Measurements from ENCODE around the gene CR1. TPM values are rescaled to one million over a fixed set of nuclear protein-coding genes. Genes with fewer than 3 reads are reported as not detected.
"Not testable (repeated sequence)": the region's sequence is repeated elsewhere in the genome, so short reads cannot be mapped to it uniquely, and the experiment has no call there.

Gene CR1
- total RNA-seq, 4 donors from 2014 or later = 6.7 to 27.6 (median 8.8) TPM

DNA sequence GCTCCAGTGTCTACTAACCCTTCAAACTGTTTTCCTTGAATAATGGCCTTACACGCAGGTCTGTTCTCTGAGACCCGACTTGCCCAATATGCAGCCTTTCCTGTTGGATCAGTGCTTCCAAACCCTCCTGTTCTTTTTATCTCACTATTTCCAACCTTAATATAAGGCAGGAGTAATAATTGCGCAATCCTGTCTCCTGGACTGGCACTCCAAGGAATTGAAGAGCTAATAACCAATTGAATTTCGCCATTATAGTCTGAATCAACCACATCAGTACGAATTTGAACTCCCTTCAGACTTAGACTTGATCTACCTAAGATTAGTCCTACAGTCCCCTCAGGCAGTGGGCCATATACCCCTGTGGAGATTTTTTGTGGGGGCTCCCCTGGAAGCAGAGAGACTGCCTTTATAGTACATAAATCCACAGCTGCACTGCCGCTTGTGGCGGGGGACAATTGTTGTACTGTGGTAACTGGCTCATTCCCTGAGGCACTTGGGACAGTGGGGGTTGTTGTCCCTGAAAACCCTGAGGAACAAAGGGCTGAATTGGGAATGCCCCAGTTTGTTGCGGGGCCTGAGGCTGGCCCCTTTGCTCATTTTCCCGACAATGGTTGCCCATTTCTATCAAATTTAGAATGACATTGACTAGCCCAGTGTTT, 142.7 kb downstream of the CR1 start:
- not testable (repeated sequence) for H3K27me3 ChIP-seq; H3K9me3 ChIP-seq; H3K4me3 ChIP-seq; DNase-seq (ENCODE audit: low spot score in 2 of 2); H3K4me1 ChIP-seq; H3K27ac ChIP-seq; H3K36me3 ChIP-seq
- 72% methylated on average over 9 of the region's 9 CpGs for WGBS, 2 donors

DNA sequence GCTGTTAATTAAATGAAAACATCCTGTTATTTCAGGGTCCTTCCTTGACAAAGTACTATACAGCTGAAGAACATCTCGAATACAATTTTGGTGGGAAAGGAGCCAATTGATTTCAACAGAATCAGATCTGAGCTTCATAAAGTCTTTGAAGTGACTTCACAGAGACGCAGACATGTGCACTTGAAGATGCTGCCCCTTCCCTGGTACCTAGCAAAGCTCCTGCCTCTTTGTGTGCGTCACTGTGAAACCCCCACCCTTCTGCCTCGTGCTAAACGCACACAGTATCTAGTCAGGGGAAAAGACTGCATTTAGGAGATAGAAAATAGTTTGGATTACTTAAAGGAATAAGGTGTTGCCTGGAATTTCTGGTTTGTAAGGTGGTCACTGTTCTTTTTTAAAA, 143.4 kb downstream of the CR1 start:
- not testable (repeated sequence) for H3K27ac ChIP-seq; H3K36me3 ChIP-seq; H3K4me3 ChIP-seq; H3K4me1 ChIP-seq; DNase-seq (ENCODE audit: low spot score in 2 of 2); H3K27me3 ChIP-seq; H3K9me3 ChIP-seq
- WGBS, 2 donors = 50 to 51% methylated on average over 5 of the region's 5 CpGs

DNA sequence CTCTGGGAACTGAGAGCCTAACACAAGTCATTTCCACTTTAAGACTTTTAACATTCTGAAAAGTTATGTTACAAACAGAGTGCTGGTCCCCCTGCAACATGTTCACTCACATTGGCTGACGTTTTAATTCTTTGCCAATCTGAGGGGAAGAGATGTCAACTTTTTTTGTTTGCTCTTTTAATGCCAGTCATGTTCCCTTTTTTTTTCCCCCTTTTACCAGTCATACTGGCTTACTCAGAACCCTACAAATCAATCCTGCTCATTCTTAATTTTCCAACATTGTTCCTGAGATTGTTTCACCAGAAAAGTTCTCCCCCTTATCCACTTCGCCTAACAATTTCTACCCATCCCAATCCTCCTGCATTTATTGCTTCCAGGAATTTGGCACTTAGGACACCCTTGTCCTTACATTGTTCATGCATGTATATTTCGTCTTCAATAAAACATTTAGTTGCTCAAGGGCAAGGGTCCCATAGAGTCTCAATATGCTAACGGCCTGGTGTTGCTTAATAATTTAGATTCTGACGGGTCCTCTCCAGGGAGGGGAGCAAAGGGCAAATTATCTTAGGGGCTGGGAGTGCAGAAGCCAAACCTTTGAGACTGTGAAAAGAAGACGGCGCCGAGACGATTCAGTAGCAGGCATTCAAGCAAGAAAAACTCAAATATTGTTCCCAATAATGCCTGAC, 148.4 kb downstream of the CR1 start:
- TF ChIP-seq POLR2A (IDR thresholded peaks at IDR 0.05) (no peak), EP300 (IDR thresholded peaks at IDR 0.05) (no peak), CTCF (IDR thresholded peaks at IDR 0.05) (no peak)
- H3K4me1 ChIP-seq = peaks cover 0 to 17% (median 5%) of the 10 kb centered on the region in 4 donors
- WGBS, 2 donors = 24 to 25% methylated on average over 9 of the region's 9 CpGs
- no peak overlapping the region for H3K27ac ChIP-seq
- no peak for DNase-seq (ENCODE audit: low spot score in 2 of 2)
- H3K9me3 ChIP-seq = no peaks in the 10 kb centered on the region
- H3K4me3 ChIP-seq = peak overlapping the region; percentile 35 to 59 (median 56)
- H3K36me3 ChIP-seq = no peaks in the 10 kb centered on the region
- peaks cover 0 to 12% of the 10 kb centered on the region in 2 donors for H3K27me3 ChIP-seq

DNA sequence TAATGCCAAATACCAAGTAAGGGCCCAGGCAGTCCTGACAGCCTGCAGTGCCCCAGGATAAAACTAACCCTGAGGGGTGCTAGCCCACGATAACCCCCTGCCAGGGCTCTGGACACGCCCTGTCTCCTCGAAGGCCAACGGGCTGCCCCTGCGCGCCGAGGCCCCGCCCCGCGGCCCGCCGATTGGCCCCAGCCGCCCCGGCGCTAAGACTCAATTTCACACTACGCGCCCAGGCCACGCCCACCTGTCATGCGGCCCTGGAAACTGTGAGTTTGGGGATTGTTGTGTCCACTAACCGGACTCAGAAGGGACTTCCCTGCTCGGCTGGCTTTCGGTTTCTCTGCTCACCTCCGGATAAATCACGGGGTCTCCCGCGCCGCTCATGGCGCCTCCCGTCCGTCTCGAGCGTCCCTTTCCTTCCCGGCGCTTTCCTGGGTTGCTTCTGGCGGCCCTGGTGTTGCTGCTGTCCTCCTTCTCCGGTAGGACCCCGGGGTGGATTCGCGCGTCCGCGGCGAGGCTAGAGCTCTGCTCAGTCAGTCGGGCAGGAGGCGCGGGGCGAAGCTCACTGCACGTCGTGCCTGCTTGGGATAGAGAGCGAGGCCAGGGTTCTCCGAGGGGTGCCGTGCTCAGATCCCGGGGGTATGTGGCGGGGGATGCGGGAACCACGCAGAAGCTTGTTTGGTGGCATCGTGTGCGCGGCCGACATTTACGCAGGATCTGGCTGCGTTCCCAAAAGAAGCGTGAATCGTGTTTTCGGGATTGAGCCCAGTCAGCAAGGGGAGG, 149.1 kb downstream of the CR1 start, which contains the start of gene CR1L:
Gene CR1L, plus strand, starts transcription at position 282 of the 783 bp plus-strand sequence. Its CDS starts 101 bp downstream, at position 383.
- no peaks in the 10 kb centered on the region for H3K36me3 ChIP-seq
- H3K4me1 ChIP-seq = peaks cover 0 to 17% (median 5%) of the 10 kb centered on the region in 4 donors
- TF ChIP-seq EP300 (IDR thresholded peaks at IDR 0.05) (no peak), CTCF (IDR thresholded peaks at IDR 0.05) (no peak), POLR2A (IDR thresholded peaks at IDR 0.05) (no peak)
- no peaks in the 10 kb centered on the region for H3K9me3 ChIP-seq
- peak within 1 kb of the TSS; percentile 35 to 59 (median 56) for H3K4me3 ChIP-seq
- WGBS, 2 donors = 3 to 7% methylated on average over 24 to 44 of the region's 65 CpGs
- H3K27ac ChIP-seq = no peak within 1 kb of the TSS
- peaks cover 0 to 12% of the 10 kb centered on the region in 2 donors for H3K27me3 ChIP-seq
- peak; percentile 71 to 72 for DNase-seq (ENCODE audit: low spot score in 2 of 2)

DNA sequence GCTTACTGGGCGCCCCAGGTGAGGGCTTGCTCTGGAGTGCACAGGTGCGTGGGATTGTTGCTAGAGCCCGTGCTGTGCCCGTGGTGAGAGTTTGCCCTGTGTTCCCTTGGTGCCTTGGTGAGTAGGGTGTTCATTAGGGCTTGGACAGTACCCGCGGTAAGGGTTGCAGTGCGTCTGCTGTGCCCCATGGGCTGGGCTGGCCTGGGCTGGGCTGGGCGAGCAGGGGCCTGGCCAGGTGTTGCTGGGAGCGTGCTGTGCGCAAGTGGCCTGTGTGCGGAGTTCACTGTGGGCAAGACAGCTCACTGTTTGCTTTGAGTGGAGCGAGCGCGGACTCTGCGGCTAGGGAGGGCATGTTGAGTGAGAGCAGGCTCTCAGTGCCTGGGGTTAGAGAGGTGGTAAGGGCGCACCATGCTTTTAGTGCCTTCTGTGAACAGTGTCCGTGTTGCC, 149.7 kb downstream of the CR1 start:
- no peaks in the 10 kb centered on the region for H3K36me3 ChIP-seq
- peaks cover 0 to 17% (median 5%) of the 10 kb centered on the region in 4 donors for H3K4me1 ChIP-seq
- WGBS, 2 donors = 64 to 65% methylated on average over 16 to 17 of the region's 17 CpGs
- peaks cover 0 to 12% of the 10 kb centered on the region in 2 donors for H3K27me3 ChIP-seq
- DNase-seq (ENCODE audit: low spot score in 2 of 2) = no peak
- TF ChIP-seq CTCF (IDR thresholded peaks at IDR 0.05) (no peak), EP300 (IDR thresholded peaks at IDR 0.05) (no peak), POLR2A (IDR thresholded peaks at IDR 0.05) (no peak)
- no peak overlapping the region for H3K27ac ChIP-seq
- H3K9me3 ChIP-seq = no peaks in the 10 kb centered on the region
- peak overlapping the region in 2 of 4 donors; percentile 53 to 59 for H3K4me3 ChIP-seq
